Upper lobe of right lung (tissue), 1 donor: ENCODE results near the gene MAK. TPM values are rescaled to one million over a fixed set of nuclear protein-coding genes. Genes with fewer than 3 reads are reported as not detected.
"Not testable (repeated sequence)": the region's sequence is repeated elsewhere in the genome, so short reads cannot be mapped to it uniquely, and the experiment has no call there.

Experiments
- ATAC-seq: fragments of 200-7000 bp; cut with Tn5 transposase; one replicate; pipeline ENCODE4 v1.9.1; 2020; ENCODE audit warnings: mild to moderate bottlenecking, moderate library complexity
- DNase-seq: peaks from one replicate; pipeline ENCODE4 v3.0.0-alpha.2; 2020
- H3K27ac ChIP-seq: fragments of 200-600 bp; one replicate; pipeline ENCODE4 v1.8.0; 2022
- H3K27me3 ChIP-seq: fragments of 200-600 bp; one replicate; pipeline ENCODE4 v1.8.0; 2022; ENCODE audit warnings: mild to moderate bottlenecking
- H3K36me3 ChIP-seq: fragments of 200-600 bp; one replicate; pipeline ENCODE4 v1.8.0; 2022
- H3K4me1 ChIP-seq: fragments of 200-600 bp; one replicate; pipeline ENCODE4 v1.8.0; 2022
- H3K4me3 ChIP-seq: fragments of 200-600 bp; one replicate; pipeline ENCODE4 v1.8.0; 2022; ENCODE audit warnings: mild to moderate bottlenecking
- H3K9me3 ChIP-seq: fragments of 200-600 bp; one replicate; pipeline ENCODE4 v1.8.0; 2022
- intact Hi-C: fragments of 100-400 bp; cut with DNase I; formaldehyde crosslinking; loops from one replicate; pipeline ENCODE4 v1.11.0; 2022
- total RNA-seq: library from RNA; stranded (reverse); fragmentation: NEBNext Ultra II Directional; extraction: Animal tissue kit (Norgen Biotek cat#: 25700); gene quantifications from one replicate; pipeline ENCODE4 v1.2.1, GENCODE V29; 2021
- TF ChIP-seq, protein P1 (sequence below): fragments of 200-600 bp; IDR thresholded peaks from one replicate; pipeline ENCODE4 v1.8.0; 2022; ENCODE audit warnings: antibody characterized with exemption
- donor health status: DM: no; HTN: yes; CAD: no; lungs with severe emphysema.

MAK gene
- total RNA-seq, 1 donor from 2014 or later, result 0.29 TPM

DNA sequence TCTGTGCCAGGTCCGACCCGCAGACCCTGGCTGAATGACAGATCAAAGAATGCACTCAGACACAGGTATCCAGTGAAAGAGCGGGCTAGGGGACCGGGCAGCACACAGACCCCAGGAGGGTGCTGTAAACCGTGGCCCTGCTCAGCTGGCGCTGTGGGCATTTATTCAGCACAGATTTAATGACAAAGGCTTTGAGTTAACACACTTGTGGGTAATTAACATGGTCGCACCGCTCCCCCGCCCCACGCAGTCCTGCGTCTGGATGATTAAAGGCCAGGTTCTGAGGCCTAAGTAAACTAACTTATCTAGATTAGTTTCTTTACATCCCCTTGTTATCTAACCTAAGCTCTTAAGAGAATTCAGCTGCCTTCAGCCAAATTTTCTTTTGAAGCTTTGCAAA, 3.5 kb downstream of the MAK start:
- Histone ChIP-seq H3K4me3 (no peak overlapping the region), H3K9me3 (no peaks in the 10 kb centered on the region), H3K36me3 (no peaks in the 10 kb centered on the region), H3K27ac (no peak overlapping the region), H3K27me3 (peaks cover 22% of the 10 kb centered on the region), H3K4me1 (peaks cover 5% of the 10 kb centered on the region)
- DNase-seq (no peak), ATAC-seq (no peak)
- TF ChIP-seq, protein P1, sequence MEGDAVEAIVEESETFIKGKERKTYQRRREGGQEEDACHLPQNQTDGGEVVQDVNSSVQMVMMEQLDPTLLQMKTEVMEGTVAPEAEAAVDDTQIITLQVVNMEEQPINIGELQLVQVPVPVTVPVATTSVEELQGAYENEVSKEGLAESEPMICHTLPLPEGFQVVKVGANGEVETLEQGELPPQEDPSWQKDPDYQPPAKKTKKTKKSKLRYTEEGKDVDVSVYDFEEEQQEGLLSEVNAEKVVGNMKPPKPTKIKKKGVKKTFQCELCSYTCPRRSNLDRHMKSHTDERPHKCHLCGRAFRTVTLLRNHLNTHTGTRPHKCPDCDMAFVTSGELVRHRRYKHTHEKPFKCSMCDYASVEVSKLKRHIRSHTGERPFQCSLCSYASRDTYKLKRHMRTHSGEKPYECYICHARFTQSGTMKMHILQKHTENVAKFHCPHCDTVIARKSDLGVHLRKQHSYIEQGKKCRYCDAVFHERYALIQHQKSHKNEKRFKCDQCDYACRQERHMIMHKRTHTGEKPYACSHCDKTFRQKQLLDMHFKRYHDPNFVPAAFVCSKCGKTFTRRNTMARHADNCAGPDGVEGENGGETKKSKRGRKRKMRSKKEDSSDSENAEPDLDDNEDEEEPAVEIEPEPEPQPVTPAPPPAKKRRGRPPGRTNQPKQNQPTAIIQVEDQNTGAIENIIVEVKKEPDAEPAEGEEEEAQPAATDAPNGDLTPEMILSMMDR, result no peak
- intact Hi-C loops, result no loop called here

GRCh38 chr6:10831609-10832008, 6.7 kb downstream of the MAK start:
- DNase-seq (no peak), ATAC-seq (no peak)
- H3K27ac ChIP-seq, result no peak overlapping the region
- H3K4me1 ChIP-seq, result no peaks in the 10 kb centered on the region
- no peak overlapping the region for H3K4me3 ChIP-seq
- no peaks in the 10 kb centered on the region for H3K36me3 ChIP-seq
- H3K9me3 ChIP-seq, result no peaks in the 10 kb centered on the region
- TF ChIP-seq, protein P1, result no peak
- intact Hi-C loops, result no loop called here
- H3K27me3 ChIP-seq, result peaks cover 13% of the 10 kb centered on the region

GRCh38 chr6:10824819-10825218, 13.5 kb downstream of the MAK start:
- Histone ChIP-seq H3K4me1 (no peaks in the 10 kb centered on the region), H3K27ac (no peak overlapping the region), H3K27me3 (no peaks in the 10 kb centered on the region), H3K4me3 (no peak overlapping the region), H3K36me3 (no peaks in the 10 kb centered on the region), H3K9me3 (no peaks in the 10 kb centered on the region)
- TF ChIP-seq, protein P1, result no peak
- intact Hi-C loops, result no loop called here
- no peak for ATAC-seq
- no peak for DNase-seq

GRCh38 chr6:10824297-10824696, 14.0 kb downstream of the MAK start:
- intact Hi-C loops, result no loop called here
- Histone ChIP-seq H3K27ac (no peak overlapping the region), H3K4me3 (no peak overlapping the region), H3K9me3 (no peaks in the 10 kb centered on the region), H3K4me1 (no peaks in the 10 kb centered on the region), H3K36me3 (no peaks in the 10 kb centered on the region), H3K27me3 (no peaks in the 10 kb centered on the region)
- no peak for DNase-seq
- TF ChIP-seq, protein P1, result no peak
- ATAC-seq, result no peak

- intact Hi-C loops, H3K4me1 ChIP-seq, H3K27ac ChIP-seq, ATAC-seq, H3K36me3 ChIP-seq, H3K4me3 ChIP-seq, DNase-seq, H3K9me3 ChIP-seq, H3K27me3 ChIP-seq: not testable (repeated sequence)
Measured at GRCh38 chr6:10814176-10814575, 24.2 kb downstream of the MAK start.

- Histone ChIP-seq H3K27me3 (no peaks in the 10 kb centered on the region), H3K4me1 (no peaks in the 10 kb centered on the region), H3K9me3 (no peaks in the 10 kb centered on the region), H3K36me3 (no peaks in the 10 kb centered on the region), H3K27ac (no peak overlapping the region), H3K4me3 (no peak overlapping the region)
- DNase-seq (no peak), ATAC-seq (no peak)
- TF ChIP-seq, protein P1, result no peak
- intact Hi-C loops, result no loop called here
Measured at GRCh38 chr6:10809098-10809497, 29.2 kb downstream of the MAK start.
